GM12878 (cell line): Measurements from ENCODE around the gene CDYL. TPM values are rescaled to one million over a fixed set of nuclear protein-coding genes. Genes with fewer than 3 reads are reported as not detected.

ENCODE experiments used
- ATF7 ChIP-seq: fragments of 450-650 bp; IDR thresholded peaks from 2 replicates; pipeline ENCODE4 v1.6.1; 2016; ENCODE audit warnings: low read depth, mild to moderate bottlenecking
- BCL11A ChIP-seq: IDR thresholded peaks from 2 replicates; pipeline ENCODE4 v1.6.1; 2011; ENCODE audit warnings: low read depth, low read length
- EGR1 ChIP-seq, 2 experiments: IDR thresholded peaks; 1 replicate in 1 of 2; 2 replicates in 1 of 2; pipeline ENCODE4 v1.6.1; 2011 to 2012; ENCODE audit warnings: low read depth in 2 of 2, low read length in 2 of 2, borderline replicate concordance in 1 of 2, mild to moderate bottlenecking in 1 of 2, moderate library complexity in 1 of 2
- EP300 ChIP-seq, 2 experiments: fragments of 150-350 bp in 1 of 2; IDR thresholded peaks; 2 replicates each; pipeline ENCODE4 v1.6.1; 2011 to 2012; ENCODE audit warnings: low read depth in 2 of 2, low read length in 2 of 2, borderline replicate concordance in 1 of 2, improper control_type of control experiment in 1 of 2, inconsistent platforms in 1 of 2; ENCODE audit not compliant: control insufficient read depth in 1 of 2
- GATAD2B ChIP-seq: fragments of 450-650 bp; conservative IDR thresholded peaks from 2 replicates; pipeline ENCODE4 v1.6.1; 2017; ENCODE audit warnings: low read depth, mild to moderate bottlenecking, moderate library complexity
- MEF2A ChIP-seq: IDR thresholded peaks from 2 replicates; pipeline ENCODE4 v1.6.1; 2011; ENCODE audit warnings: low read depth, mild to moderate bottlenecking, low read length, moderate library complexity; ENCODE audit not compliant: insufficient read depth
- MXI1 ChIP-seq: fragments of 150-350 bp; IDR thresholded peaks from 2 replicates; pipeline ENCODE4 v1.6.1; 2011; ENCODE audit warnings: low read depth, mild to moderate bottlenecking, inconsistent platforms, low read length, improper control_type of control experiment
- NBN ChIP-seq: fragments of 450-650 bp; IDR thresholded peaks from 2 replicates; pipeline ENCODE4 v1.6.1; 2016
- PML ChIP-seq: IDR thresholded peaks from 2 replicates; pipeline ENCODE4 v1.6.1; 2012; ENCODE audit warnings: low read length, inconsistent platforms
- POLR2A ChIP-seq: IDR thresholded peaks from 2 replicates; pipeline ENCODE4 v1.6.1; 2011; ENCODE audit warnings: low read depth, mild to moderate bottlenecking, low read length
- POU2F2 ChIP-seq: IDR thresholded peaks from 3 replicates; pipeline ENCODE4 v1.6.1; 2011; ENCODE audit warnings: low read depth, mild to moderate bottlenecking, low read length, borderline replicate concordance
- RELA ChIP-seq: fragments of 450-650 bp; IDR thresholded peaks from 2 replicates; pipeline ENCODE4 v1.8.0; 2014; ENCODE audit warnings: borderline replicate concordance; ENCODE audit not compliant: partially characterized antibody
- ZSCAN29 ChIP-seq: fragments of 450-650 bp; IDR thresholded peaks from 2 replicates; pipeline ENCODE4 v1.6.1; 2017; ENCODE audit warnings: mild to moderate bottlenecking, moderate library complexity
- polyA plus RNA-seq, 11 experiments: library from polyadenylated mRNA; depleted of rRNA in 4 of 11; unstranded in 6 of 11; stranded (reverse) in 5 of 11; fragments of >200 nt; fragmentation: Nextera tagmentation in 4 of 11; fragmentation: Illumina TruSeq in 1 of 11; extraction: Ambion mirVana in 4 of 11; extraction: Trizol in 1 of 11; gene quantifications; 1 replicate in 1 of 11; 2 replicates in 10 of 11; pipeline versions ENCODE4 v1.2.1 to v1.2.3, GENCODE V29; 2011 to 2016; ENCODE audit warnings: inconsistent platforms in 2 of 11, missing spikeins in 2 of 11, low read depth in 1 of 11
- total RNA-seq, 4 experiments: library from RNA; depleted of rRNA in 3 of 4; stranded (reverse); fragments of >200 nt in 3 of 4; fragmentation: Illumina TruSeq in 1 of 4; extraction: Trizol in 1 of 4; gene quantifications; 2 replicates each; pipeline versions ENCODE4 v1.2.1 to v1.2.3, GENCODE V29; 2013 to 2021
- TF ChIP-seq, protein P1 (sequence below): IDR thresholded peaks from 2 replicates; pipeline ENCODE4 v1.6.1; 2012; ENCODE audit warnings: improper control_type of control experiment, low read depth, low read length; ENCODE audit not compliant: insufficient replicate concordance
- TF ChIP-seq, protein P2 (sequence below): fragments of 450-650 bp; IDR thresholded peaks from 2 replicates; pipeline ENCODE4 v1.6.1; 2016; ENCODE audit warnings: mild to moderate bottlenecking, moderate library complexity, borderline replicate concordance

CDYL gene
- total and polyA plus RNA-seq, 10 of the 15 experiments (the other 5 are each of a cell fraction or from before 2014, with no cell fraction given), result 9.3 to 61.2 (median 28.5) TPM

DNA sequence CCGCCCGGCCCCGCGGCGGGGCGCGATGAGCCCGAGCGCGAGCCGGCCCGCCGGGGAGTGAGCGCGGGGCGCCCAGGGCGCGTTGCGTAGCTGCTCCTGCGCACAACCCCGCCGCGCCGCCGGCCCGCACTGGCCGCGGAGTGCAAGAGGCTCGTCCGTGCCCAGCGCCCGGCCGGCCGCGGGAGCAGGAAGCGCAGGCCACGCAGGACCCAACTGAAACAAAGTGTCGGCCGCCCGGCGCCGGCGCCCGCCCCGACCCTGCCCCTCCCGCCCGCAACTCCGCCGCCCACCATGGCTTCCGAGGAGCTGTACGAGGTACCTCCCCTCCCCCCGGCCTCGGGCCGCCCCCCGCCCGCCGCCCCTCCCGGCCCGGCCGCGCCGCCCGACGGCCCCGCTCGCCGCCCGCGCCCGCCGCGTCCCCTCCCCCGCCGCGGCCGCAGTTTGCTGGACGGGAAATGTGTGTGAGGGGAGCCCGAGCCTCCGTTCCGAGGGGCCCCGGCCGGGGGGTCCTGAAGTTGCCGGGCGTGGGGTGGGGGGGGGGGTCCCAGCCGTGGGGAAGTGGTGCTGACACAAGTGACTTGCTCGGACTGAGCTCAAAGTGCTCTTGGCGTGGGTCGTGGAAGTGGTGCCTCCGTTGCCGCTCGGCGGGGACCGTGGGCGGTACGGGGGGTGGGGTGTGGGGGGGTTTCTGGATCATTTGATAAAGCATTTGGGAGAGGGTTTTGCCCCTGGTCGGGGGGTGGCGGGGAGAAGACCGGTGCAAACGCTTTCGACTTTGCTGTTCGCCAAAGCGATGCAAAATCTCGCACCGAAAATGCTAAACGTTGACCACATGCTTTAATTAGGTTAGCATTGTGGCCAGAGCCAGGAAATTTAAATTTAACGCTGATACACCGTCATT lies 539 bp downstream of the CDYL start (continued):
- TF ChIP-seq, protein P1, sequence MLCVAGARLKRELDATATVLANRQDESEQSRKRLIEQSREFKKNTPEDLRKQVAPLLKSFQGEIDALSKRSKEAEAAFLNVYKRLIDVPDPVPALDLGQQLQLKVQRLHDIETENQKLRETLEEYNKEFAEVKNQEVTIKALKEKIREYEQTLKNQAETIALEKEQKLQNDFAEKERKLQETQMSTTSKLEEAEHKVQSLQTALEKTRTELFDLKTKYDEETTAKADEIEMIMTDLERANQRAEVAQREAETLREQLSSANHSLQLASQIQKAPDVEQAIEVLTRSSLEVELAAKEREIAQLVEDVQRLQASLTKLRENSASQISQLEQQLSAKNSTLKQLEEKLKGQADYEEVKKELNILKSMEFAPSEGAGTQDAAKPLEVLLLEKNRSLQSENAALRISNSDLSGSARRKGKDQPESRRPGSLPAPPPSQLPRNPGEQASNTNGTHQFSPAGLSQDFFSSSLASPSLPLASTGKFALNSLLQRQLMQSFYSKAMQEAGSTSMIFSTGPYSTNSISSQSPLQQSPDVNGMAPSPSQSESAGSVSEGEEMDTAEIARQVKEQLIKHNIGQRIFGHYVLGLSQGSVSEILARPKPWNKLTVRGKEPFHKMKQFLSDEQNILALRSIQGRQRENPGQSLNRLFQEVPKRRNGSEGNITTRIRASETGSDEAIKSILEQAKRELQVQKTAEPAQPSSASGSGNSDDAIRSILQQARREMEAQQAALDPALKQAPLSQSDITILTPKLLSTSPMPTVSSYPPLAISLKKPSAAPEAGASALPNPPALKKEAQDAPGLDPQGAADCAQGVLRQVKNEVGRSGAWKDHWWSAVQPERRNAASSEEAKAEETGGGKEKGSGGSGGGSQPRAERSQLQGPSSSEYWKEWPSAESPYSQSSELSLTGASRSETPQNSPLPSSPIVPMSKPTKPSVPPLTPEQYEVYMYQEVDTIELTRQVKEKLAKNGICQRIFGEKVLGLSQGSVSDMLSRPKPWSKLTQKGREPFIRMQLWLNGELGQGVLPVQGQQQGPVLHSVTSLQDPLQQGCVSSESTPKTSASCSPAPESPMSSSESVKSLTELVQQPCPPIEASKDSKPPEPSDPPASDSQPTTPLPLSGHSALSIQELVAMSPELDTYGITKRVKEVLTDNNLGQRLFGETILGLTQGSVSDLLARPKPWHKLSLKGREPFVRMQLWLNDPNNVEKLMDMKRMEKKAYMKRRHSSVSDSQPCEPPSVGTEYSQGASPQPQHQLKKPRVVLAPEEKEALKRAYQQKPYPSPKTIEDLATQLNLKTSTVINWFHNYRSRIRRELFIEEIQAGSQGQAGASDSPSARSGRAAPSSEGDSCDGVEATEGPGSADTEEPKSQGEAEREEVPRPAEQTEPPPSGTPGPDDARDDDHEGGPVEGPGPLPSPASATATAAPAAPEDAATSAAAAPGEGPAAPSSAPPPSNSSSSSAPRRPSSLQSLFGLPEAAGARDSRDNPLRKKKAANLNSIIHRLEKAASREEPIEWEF, result no peak
- peak; percentile 13 to 62; a peak in 1 of 4 replicates for TF ChIP-seq EP300 (IDR thresholded peaks at IDR 0.05; ENCODE audit: borderline replicate concordance in 1 of 2, control insufficient read depth in 1 of 2, low read depth in 2 of 2, low read length in 2 of 2)
- 0 out of 2 replicates have a peak, but pooled peaks have one; percentile 21 for TF ChIP-seq ZSCAN29
- TF ChIP-seq MXI1, result peak; percentile 88
- TF ChIP-seq MEF2A, result 0 out of 2 replicates have a peak, but pooled peaks have one; percentile 22
- TF ChIP-seq NBN, result peak; percentile 44; the same call in 1 of the 2 replicates
- TF ChIP-seq POU2F2, result peak; percentile 78; the same call in 1 of the 3 replicates
- 0 out of 2 replicates have a peak, but pooled peaks have one; percentile 2 for TF ChIP-seq PML
- peak; percentile 51; the same call in 1 of the 2 replicates for TF ChIP-seq BCL11A
- TF ChIP-seq POLR2A, result peak; percentile 70
- TF ChIP-seq RELA, result no peak
- TF ChIP-seq, protein P2, sequence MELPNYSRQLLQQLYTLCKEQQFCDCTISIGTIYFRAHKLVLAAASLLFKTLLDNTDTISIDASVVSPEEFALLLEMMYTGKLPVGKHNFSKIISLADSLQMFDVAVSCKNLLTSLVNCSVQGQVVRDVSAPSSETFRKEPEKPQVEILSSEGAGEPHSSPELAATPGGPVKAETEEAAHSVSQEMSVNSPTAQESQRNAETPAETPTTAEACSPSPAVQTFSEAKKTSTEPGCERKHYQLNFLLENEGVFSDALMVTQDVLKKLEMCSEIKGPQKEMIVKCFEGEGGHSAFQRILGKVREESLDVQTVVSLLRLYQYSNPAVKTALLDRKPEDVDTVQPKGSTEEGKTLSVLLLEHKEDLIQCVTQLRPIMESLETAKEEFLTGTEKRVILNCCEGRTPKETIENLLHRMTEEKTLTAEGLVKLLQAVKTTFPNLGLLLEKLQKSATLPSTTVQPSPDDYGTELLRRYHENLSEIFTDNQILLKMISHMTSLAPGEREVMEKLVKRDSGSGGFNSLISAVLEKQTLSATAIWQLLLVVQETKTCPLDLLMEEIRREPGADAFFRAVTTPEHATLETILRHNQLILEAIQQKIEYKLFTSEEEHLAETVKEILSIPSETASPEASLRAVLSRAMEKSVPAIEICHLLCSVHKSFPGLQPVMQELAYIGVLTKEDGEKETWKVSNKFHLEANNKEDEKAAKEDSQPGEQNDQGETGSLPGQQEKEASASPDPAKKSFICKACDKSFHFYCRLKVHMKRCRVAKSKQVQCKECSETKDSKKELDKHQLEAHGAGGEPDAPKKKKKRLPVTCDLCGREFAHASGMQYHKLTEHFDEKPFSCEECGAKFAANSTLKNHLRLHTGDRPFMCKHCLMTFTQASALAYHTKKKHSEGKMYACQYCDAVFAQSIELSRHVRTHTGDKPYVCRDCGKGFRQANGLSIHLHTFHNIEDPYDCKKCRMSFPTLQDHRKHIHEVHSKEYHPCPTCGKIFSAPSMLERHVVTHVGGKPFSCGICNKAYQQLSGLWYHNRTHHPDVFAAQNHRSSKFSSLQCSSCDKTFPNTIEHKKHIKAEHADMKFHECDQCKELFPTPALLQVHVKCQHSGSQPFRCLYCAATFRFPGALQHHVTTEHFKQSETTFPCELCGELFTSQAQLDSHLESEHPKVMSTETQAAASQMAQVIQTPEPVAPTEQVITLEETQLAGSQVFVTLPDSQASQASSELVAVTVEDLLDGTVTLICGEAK, result no peak
- TF ChIP-seq ATF7, result 0 out of 2 replicates have a peak, but pooled peaks have one; percentile 24
- 0 out of 2 replicates have a peak, but pooled peaks have one; percentile 14 for TF ChIP-seq GATAD2B
- peak in 1 of 2 experiments; percentile 44; a peak in 2 of 3 replicates for TF ChIP-seq EGR1 (IDR thresholded peaks at IDR 0.05; ENCODE audit: borderline replicate concordance in 1 of 2, low read depth in 2 of 2, low read length in 2 of 2)
